IPS DF 6.9 (cell line): ENCODE measurements around the gene SELENOW.

Experiments used
- DNase-seq: peaks from one replicate; pipeline ENCODE4 v3.0.0-alpha.2; 2013; ENCODE audit warnings: low read depth, low spot score
- H3K27ac ChIP-seq: one replicate; pipeline ENCODE4 v1.5.1; 2013; ENCODE audit warnings: low read length, control low read depth
- H3K27me3 ChIP-seq: 2 replicates; pipeline ENCODE4 v1.6.1; 2013; ENCODE audit warnings: mild to moderate bottlenecking, low read length; ENCODE audit not compliant: control insufficient read depth, insufficient read depth
- H3K36me3 ChIP-seq: 2 replicates; pipeline ENCODE4 v1.6.1; 2013; ENCODE audit warnings: low read length; ENCODE audit not compliant: control insufficient read depth, insufficient read depth
- H3K4me1 ChIP-seq: 2 replicates; pipeline ENCODE4 v1.6.1; 2013; ENCODE audit warnings: low read length; ENCODE audit not compliant: control insufficient read depth, insufficient read depth
- H3K4me3 ChIP-seq: 2 replicates; pipeline ENCODE4 v1.5.1; 2013; ENCODE audit warnings: mild to moderate bottlenecking, low read length
- H3K9me3 ChIP-seq: 2 replicates; pipeline ENCODE4 v1.6.1; 2013; ENCODE audit warnings: low read length, inconsistent platforms; ENCODE audit not compliant: control insufficient read depth, insufficient read depth
- WGBS: extraction: QIAGEN DNeasy Blood & Tissue Kit; methylation state at CpG from one replicate; pipeline ENCODE4 v1.1.7; 2013; ENCODE audit warnings: mixed read lengths, missing lambda C conversion rate; ENCODE audit not compliant: insufficient read length, insufficient coverage; 5-methylcytosine and 5-hydroxymethylcytosine counted together

Gene SELENOW

GRCh38 chr19:47778049-47778953 is at the start of gene SELENOW:
Gene SELENOW (plus strand): TSS chr19:47778703. CDS start chr19:47778786, 83 bp downstream.
- no peak for DNase-seq
- no CpG with 5 or more reads among the region's 65 CpGs for WGBS
- H3K27ac ChIP-seq = no peak within 1 kb of the TSS
- H3K36me3 ChIP-seq = peaks cover 17% of the 10 kb centered on the region
- H3K9me3 ChIP-seq = no peaks in the 10 kb centered on the region
- no peaks in the 10 kb centered on the region for H3K27me3 ChIP-seq
- peaks cover 3% of the 10 kb centered on the region; the same call in 1 of the 2 replicates for H3K4me1 ChIP-seq
- H3K4me3 ChIP-seq = peak within 1 kb of the TSS; percentile 94

- Histone ChIP-seq H3K27ac (no peak overlapping the region), H3K36me3 (no peaks in the 10 kb centered on the region), H3K4me1 (peaks cover 3% of the 10 kb centered on the region; the same call in 1 of the 2 replicates), H3K9me3 (no peaks in the 10 kb centered on the region), H3K27me3 (no peaks in the 10 kb centered on the region), H3K4me3 (peak overlapping the region; percentile 31; the same call in 1 of the 2 replicates)
- no CpG with 5 or more reads among the region's 9 CpGs for WGBS
- no peak for DNase-seq
Observed at GRCh38 chr19:47729468-47729798, 49.1 kb upstream of the SELENOW start.

- Histone ChIP-seq H3K9me3 (no peaks in the 10 kb centered on the region), H3K36me3 (no peaks in the 10 kb centered on the region), H3K4me1 (peaks cover 3% of the 10 kb centered on the region; the same call in 1 of the 2 replicates), H3K4me3 (peak overlapping the region; percentile 31; the same call in 1 of the 2 replicates), H3K27me3 (no peaks in the 10 kb centered on the region), H3K27ac (no peak overlapping the region)
- DNase-seq = no peak
- 100% methylated on average over 1 of the region's 30 CpGs for WGBS
Observed at GRCh38 chr19:47729799-47730520, 48.5 kb upstream of the SELENOW start.

- H3K27ac ChIP-seq = no peak overlapping the region
- no peaks in the 10 kb centered on the region for H3K27me3 ChIP-seq
- WGBS = no CpG with 5 or more reads among the region's 8 CpGs
Observed at GRCh38 chr19:47730521-47730889, 48.0 kb upstream of the SELENOW start.

GRCh38 chr19:47730910-47731309 is 47.6 kb upstream of the SELENOW start:
- 100% methylated on average over 3 of the region's 8 CpGs for WGBS
- no peak overlapping the region for H3K4me3 ChIP-seq
- no peak for DNase-seq
- no peaks in the 10 kb centered on the region for H3K36me3 ChIP-seq
- H3K4me1 ChIP-seq = peaks cover 3% of the 10 kb centered on the region; the same call in 1 of the 2 replicates
- H3K27me3 ChIP-seq = no peaks in the 10 kb centered on the region
- H3K27ac ChIP-seq = no peak overlapping the region
- no peaks in the 10 kb centered on the region for H3K9me3 ChIP-seq

More at GRCh38 chr19:47730521-47730889, 48.0 kb upstream of the SELENOW start:
- DNase-seq = no peak
- peaks cover 3% of the 10 kb centered on the region; the same call in 1 of the 2 replicates for H3K4me1 ChIP-seq
- H3K9me3 ChIP-seq = no peaks in the 10 kb centered on the region
- H3K4me3 ChIP-seq = peak overlapping the region; percentile 31; the same call in 1 of the 2 replicates
- no peaks in the 10 kb centered on the region for H3K36me3 ChIP-seq

- H3K27ac ChIP-seq = no peak overlapping the region
- no peaks in the 10 kb centered on the region for H3K9me3 ChIP-seq
- no peak overlapping the region for H3K4me3 ChIP-seq
- no CpG with 5 or more reads among the region's 4 CpGs for WGBS
- no peaks in the 10 kb centered on the region for H3K27me3 ChIP-seq
- H3K4me1 ChIP-seq = 0 out of 2 replicates have a peak, but pooled peaks cover 1% of the 10 kb centered on the region
- no peaks in the 10 kb centered on the region for H3K36me3 ChIP-seq
- DNase-seq = no peak
Observed at GRCh38 chr19:47735131-47735530, 43.4 kb upstream of the SELENOW start.

GRCh38 chr19:47740866-47741519 is 37.5 kb upstream of the SELENOW start:
- Histone ChIP-seq H3K9me3 (no peaks in the 10 kb centered on the region), H3K36me3 (no peaks in the 10 kb centered on the region), H3K4me3 (no peak overlapping the region), H3K27ac (no peak overlapping the region), H3K4me1 (no peaks in the 10 kb centered on the region), H3K27me3 (no peaks in the 10 kb centered on the region)
- WGBS = no CpG with 5 or more reads among the region's 48 CpGs
- no peak for DNase-seq

GRCh38 chr19:47741544-47742140 is 36.9 kb upstream of the SELENOW start:
- no peak for DNase-seq
- H3K4me1 ChIP-seq = no peaks in the 10 kb centered on the region
- H3K27me3 ChIP-seq = no peaks in the 10 kb centered on the region
- no peak overlapping the region for H3K27ac ChIP-seq
- no peak overlapping the region; the same call in 1 of the 2 replicates for H3K4me3 ChIP-seq
- no peaks in the 10 kb centered on the region for H3K9me3 ChIP-seq
- no peaks in the 10 kb centered on the region for H3K36me3 ChIP-seq
- WGBS = no CpG with 5 or more reads among the region's 15 CpGs

- no peak for DNase-seq
- no CpG with 5 or more reads among the region's 13 CpGs for WGBS
- Histone ChIP-seq H3K36me3 (no peaks in the 10 kb centered on the region), H3K4me3 (no peak overlapping the region), H3K27me3 (no peaks in the 10 kb centered on the region), H3K4me1 (no peaks in the 10 kb centered on the region), H3K9me3 (no peaks in the 10 kb centered on the region), H3K27ac (no peak overlapping the region)
Observed at GRCh38 chr19:47742634-47743033, 35.9 kb upstream of the SELENOW start.
